ENCODE data around the gene TMPRSS4. TPM values are rescaled to one million over a fixed set of nuclear protein-coding genes. Genes with fewer than 3 reads are reported as not detected.

TMPRSS4 gene
- total and polyA plus RNA-seq, 4 donors, result 0.08 to 0.33 (median 0.24) TPM; not detected in 1

DNA sequence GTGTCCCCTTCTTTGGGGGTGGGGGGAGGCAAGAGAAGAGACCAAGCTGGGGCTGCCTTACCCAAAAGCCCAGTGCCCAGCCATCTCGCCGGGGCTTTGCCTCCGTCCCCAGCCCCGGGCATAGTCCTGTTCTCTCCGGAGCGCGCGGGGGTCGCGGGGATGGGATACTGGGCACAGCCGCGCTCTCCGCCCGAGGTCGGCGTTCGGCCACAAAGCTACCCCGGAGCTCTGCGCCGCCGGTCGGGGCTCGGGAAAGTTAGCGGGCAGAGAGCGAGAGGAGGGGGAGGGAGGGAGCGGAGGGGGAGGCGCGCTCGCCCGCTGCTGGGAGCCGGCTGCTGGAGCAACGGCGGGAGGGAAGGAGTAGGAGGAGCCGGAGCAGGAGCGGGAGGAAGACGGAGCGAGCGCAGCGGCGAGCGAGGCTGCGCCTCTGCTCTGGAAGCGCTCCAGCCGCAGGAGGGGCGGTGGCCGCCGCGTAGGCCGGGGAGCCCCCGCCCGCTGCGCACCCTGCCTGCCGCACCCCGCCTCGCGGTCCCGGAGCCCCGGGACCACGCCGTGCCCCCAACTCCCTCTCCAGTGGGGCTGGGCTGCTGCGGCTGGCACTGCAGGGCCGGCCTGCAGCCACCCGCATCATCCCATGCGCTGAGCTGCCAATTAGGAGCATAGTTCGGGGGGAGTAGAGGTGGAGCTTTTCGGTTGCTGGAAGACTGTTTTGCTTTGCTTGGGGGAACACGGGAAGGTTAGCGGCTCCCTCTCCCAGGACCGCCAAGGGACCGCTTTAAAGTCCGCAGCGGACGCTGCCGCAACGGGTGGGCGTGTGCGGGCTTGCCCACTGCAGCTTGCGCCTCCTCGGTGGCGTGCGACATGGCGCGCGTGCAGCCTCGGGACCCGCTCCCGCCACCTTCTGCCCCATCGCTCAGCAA lies 75.9 kb downstream of the TMPRSS4 start, which contains the start of gene SCN4B:
Gene SCN4B, minus strand, starts transcription at position 272 of the 920 bp plus-strand sequence. Its CDS starts 150 bp downstream, at position 122.
- no peak for TF ChIP-seq HNF4A (conservative IDR thresholded peaks at IDR 0.05)
- TF ChIP-seq NR2F2 (IDR thresholded peaks at IDR 0.05), result no peak
- TF ChIP-seq, protein P1, sequence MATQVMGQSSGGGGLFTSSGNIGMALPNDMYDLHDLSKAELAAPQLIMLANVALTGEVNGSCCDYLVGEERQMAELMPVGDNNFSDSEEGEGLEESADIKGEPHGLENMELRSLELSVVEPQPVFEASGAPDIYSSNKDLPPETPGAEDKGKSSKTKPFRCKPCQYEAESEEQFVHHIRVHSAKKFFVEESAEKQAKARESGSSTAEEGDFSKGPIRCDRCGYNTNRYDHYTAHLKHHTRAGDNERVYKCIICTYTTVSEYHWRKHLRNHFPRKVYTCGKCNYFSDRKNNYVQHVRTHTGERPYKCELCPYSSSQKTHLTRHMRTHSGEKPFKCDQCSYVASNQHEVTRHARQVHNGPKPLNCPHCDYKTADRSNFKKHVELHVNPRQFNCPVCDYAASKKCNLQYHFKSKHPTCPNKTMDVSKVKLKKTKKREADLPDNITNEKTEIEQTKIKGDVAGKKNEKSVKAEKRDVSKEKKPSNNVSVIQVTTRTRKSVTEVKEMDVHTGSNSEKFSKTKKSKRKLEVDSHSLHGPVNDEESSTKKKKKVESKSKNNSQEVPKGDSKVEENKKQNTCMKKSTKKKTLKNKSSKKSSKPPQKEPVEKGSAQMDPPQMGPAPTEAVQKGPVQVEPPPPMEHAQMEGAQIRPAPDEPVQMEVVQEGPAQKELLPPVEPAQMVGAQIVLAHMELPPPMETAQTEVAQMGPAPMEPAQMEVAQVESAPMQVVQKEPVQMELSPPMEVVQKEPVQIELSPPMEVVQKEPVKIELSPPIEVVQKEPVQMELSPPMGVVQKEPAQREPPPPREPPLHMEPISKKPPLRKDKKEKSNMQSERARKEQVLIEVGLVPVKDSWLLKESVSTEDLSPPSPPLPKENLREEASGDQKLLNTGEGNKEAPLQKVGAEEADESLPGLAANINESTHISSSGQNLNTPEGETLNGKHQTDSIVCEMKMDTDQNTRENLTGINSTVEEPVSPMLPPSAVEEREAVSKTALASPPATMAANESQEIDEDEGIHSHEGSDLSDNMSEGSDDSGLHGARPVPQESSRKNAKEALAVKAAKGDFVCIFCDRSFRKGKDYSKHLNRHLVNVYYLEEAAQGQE (IDR thresholded peaks at IDR 0.05), result no peak
- no peak for TF ChIP-seq GABPA (IDR thresholded peaks at IDR 0.05 in 1 of 2, conservative IDR thresholded peaks at IDR 0.05 in 1 of 2)
- no peak for TF ChIP-seq EGR1 (IDR thresholded peaks at IDR 0.05; ENCODE audit: low read depth in 2 of 2)
- TF ChIP-seq, protein P2, sequence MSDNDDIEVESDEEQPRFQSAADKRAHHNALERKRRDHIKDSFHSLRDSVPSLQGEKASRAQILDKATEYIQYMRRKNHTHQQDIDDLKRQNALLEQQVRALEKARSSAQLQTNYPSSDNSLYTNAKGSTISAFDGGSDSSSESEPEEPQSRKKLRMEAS (IDR thresholded peaks at IDR 0.05), result no peak
- no peak for TF ChIP-seq RAD21 (IDR thresholded peaks at IDR 0.05)
- TF ChIP-seq FOXA1 (IDR thresholded peaks at IDR 0.05), result no peak
- Histone ChIP-seq H3K27me3 (ENCODE audit: control insufficient read depth in 4 of 4, insufficient read depth in 4 of 4, low read length in 3 of 4) (peaks cover 7 to 30% (median 9%) of the 10 kb centered on the region in 4 donors), H3K36me3 (ENCODE audit: control insufficient read depth in 4 of 4, insufficient read depth in 3 of 4, low read depth in 1 of 4, low read length in 3 of 4) (no peaks in the 10 kb centered on the region), H3K4me3 (ENCODE audit: low read depth in 1 of 3, low read length in 3 of 3) (peak within 1 kb of the TSS in 2 of 3 donors; percentile 15 to 46), H3K27ac (ENCODE audit: low read depth in 1 of 2, low read length in 2 of 2) (no peak within 1 kb of the TSS), H3K4me1 (ENCODE audit: control insufficient read depth in 4 of 4, insufficient read depth in 4 of 4, low read length in 3 of 4) (peaks cover 5 to 10% (median 6%) of the 10 kb centered on the region in 4 donors), H3K9ac (ENCODE audit: low read depth in 1 of 2, low read length in 2 of 2) (no peak within 1 kb of the TSS), H3K9me3 (ENCODE audit: control insufficient read depth in 4 of 4, low read length in 3 of 4) (no peaks in the 10 kb centered on the region)
- no peak for DNase-seq (ENCODE audit: low spot score)
- WGBS, result 3% methylated on average over 88 of the region's 88 CpGs

DNA sequence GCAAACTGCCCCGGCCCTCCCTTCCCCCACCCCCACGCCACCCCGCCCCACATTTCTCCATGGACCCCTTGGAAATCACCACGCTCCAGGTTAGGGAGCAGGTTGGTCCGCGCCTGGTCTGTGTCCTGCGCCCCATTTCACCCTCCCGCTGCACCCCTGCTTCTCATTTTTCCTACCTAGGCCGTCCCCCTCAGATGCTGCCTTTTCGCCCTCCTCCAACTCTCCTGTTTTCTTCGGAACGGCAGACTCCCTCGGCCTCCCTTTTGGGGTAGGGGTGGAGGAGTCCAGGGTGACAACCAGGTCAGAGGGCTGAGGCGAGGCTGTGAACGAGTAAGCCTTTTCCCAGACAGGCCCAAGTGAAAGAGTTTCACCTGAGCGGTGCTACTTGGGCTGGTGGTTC lies 76.6 kb downstream of the TMPRSS4 start:
- 28% methylated on average over 16 of the region's 16 CpGs for WGBS
- Histone ChIP-seq H3K9ac (ENCODE audit: low read depth in 1 of 2, low read length in 2 of 2) (no peak overlapping the region), H3K27ac (ENCODE audit: low read depth in 1 of 2, low read length in 2 of 2) (no peak overlapping the region), H3K36me3 (ENCODE audit: control insufficient read depth in 4 of 4, insufficient read depth in 3 of 4, low read depth in 1 of 4, low read length in 3 of 4) (no peaks in the 10 kb centered on the region), H3K4me3 (ENCODE audit: low read depth in 1 of 3, low read length in 3 of 3) (peak overlapping the region in 1 of 3 donors; percentile 46), H3K27me3 (ENCODE audit: control insufficient read depth in 4 of 4, insufficient read depth in 4 of 4, low read length in 3 of 4) (peaks cover 7 to 30% (median 9%) of the 10 kb centered on the region in 4 donors), H3K4me1 (ENCODE audit: control insufficient read depth in 4 of 4, insufficient read depth in 4 of 4, low read length in 3 of 4) (peaks cover 5 to 10% (median 6%) of the 10 kb centered on the region in 4 donors), H3K9me3 (ENCODE audit: control insufficient read depth in 4 of 4, low read length in 3 of 4) (no peaks in the 10 kb centered on the region)
- TF ChIP-seq, protein P3, sequence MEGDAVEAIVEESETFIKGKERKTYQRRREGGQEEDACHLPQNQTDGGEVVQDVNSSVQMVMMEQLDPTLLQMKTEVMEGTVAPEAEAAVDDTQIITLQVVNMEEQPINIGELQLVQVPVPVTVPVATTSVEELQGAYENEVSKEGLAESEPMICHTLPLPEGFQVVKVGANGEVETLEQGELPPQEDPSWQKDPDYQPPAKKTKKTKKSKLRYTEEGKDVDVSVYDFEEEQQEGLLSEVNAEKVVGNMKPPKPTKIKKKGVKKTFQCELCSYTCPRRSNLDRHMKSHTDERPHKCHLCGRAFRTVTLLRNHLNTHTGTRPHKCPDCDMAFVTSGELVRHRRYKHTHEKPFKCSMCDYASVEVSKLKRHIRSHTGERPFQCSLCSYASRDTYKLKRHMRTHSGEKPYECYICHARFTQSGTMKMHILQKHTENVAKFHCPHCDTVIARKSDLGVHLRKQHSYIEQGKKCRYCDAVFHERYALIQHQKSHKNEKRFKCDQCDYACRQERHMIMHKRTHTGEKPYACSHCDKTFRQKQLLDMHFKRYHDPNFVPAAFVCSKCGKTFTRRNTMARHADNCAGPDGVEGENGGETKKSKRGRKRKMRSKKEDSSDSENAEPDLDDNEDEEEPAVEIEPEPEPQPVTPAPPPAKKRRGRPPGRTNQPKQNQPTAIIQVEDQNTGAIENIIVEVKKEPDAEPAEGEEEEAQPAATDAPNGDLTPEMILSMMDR (IDR thresholded peaks at IDR 0.05; ENCODE audit: low read depth, low read length, missing input control), result no peak
- TF ChIP-seq, protein P1 (IDR thresholded peaks at IDR 0.05), result no peak
- DNase-seq (ENCODE audit: low spot score), result no peak
